ENCODE data around the gene STIL.
A peak's percentile ranks its signal among the peaks of the same experiment; 100 is the strongest.
"Not testable (repeated sequence)": the region's sequence is repeated elsewhere in the genome, so short reads cannot be mapped to it uniquely, and the experiment has no call there.

STIL gene

DNA sequence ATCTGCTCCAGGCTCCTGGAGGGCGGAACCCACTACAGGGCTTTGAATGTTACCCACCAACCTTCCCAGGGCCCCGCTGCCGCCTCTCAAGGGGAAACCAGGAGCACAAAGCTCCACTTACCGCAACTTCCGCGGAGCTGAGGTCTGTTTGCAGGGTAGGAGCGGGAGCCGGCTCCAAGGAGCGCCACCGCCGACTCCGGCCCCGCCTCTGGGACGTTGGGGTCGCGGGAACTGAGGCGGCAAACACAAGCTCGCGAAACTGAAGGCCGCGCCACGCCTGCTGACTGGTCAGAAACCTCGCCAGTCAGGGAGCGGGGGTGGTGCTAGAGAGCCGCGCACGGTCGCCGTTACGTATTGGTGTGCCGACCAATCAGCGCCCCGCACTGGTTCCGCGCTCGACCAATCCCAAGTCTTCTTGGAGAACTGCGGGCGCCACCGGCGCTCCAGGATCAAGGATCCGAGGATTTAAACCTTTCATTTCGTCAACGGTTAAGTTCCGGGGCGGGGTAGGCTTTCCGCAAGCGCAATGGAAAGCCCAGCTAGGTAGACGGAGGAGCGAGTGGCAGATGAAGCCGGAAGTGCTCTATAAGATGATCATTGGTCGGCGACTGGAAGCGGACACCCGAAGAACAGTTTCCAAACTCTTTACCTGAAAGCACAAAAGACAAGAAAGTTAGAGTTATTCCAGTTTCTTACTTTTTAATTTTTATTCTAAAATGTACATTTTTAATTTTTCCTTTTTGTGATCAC is at the start of gene STIL:
Gene STIL (minus strand): TSS at position 233 of the 750 bp plus-strand sequence. CDS start 3,828 bp downstream, outside the sequence.
- peak; percentile 99 for DNase-seq

DNA sequence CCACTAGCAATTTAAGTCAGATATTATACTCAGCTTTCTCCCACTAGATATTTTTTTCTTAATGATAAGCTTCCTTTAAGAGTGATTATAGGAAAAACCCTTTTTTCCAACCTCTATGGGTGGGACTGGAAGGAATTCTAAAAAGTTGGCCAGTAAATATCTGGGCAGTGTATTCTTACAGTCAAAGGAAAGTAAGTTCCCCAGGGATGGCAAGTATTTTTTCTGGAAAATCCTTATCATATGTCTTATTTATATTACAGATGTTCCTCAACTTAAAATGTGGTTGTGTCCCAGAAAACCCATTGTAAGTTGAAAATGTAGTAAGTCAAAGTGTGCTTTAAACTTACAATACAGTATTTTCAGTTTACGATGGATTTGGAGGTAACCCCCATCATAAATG is 48.9 kb upstream of the STIL start:
- DNase-seq, result no peak

GRCh38 chr1:47361380-47361779 is 47.4 kb upstream of the STIL start:
- no peak for DNase-seq

- no peak for DNase-seq
Observed at GRCh38 chr1:47351305-47351704, 37.4 kb upstream of the STIL start.

- DNase-seq, result no peak
Observed at GRCh38 chr1:47348246-47348645, 34.3 kb upstream of the STIL start.

GRCh38 chr1:47347735-47348134 is 33.8 kb upstream of the STIL start:
- no peak for DNase-seq

DNA sequence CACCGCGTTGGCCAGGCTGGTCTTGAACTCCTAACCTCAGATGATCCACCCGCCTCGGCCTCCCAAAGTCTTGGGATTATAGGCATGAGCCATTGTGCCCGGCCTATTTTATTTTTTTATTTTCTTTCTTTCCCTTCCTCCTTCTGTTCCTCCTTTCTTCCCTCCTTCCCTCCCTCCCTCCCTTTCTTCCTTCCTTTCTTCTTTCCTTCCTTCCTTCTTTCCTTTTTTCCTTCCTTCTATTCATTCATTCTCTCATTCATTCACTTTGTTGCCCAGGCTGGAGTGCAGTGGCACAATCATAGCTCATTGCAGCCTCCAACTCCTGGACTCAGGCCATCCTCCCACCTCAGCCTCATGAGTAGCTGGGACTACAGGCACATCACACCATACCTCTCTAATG is 33.0 kb upstream of the STIL start:
- not testable (repeated sequence) for DNase-seq

GRCh38 chr1:47340227-47340626 is 26.3 kb upstream of the STIL start:
- no peak for DNase-seq

DNA sequence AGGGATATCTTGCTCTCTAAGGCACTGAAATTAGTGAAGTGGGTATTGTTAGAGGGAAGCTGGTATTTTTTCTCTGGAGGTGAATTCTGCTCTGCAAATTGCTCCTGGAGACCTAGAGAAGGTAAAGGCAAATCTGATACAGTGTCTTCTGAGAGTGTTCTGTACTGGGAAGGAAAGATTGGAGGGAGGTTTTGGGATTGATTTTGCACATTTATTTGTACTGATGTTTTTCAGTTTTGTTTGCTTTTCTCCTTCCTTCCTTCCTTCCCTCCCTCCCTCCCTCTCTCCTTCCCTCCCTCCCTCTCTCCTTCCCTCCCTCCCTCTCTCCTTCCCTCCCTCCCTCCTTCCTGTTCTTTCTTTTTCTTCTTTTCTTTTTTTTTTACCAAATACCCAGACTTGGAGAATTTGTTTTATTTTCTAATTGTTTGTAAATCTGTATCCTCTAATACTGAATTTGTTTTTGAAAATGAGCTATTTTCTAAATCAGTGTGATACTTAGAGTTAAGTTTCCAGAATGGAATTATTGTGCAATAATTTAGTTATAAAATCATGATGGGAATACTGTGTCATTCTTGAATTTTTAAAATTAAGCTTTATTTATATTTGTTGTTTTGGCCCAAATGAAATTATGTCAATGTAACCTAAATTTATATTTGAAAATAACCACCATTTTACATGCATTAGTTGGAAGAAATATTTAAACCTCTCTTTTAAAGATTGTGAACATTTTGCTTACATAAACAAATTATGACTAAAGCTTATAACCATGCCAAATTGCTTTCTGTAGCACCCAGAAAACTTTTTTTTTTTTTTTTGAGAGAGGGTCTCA is 24.5 kb upstream of the STIL start:
- no peak for DNase-seq

- DNase-seq, result no peak
Observed at GRCh38 chr1:47337350-47337749, 23.4 kb upstream of the STIL start.

GRCh38 chr1:47334765-47335435 is 21.0 kb upstream of the STIL start:
- DNase-seq, result no peak

DNA sequence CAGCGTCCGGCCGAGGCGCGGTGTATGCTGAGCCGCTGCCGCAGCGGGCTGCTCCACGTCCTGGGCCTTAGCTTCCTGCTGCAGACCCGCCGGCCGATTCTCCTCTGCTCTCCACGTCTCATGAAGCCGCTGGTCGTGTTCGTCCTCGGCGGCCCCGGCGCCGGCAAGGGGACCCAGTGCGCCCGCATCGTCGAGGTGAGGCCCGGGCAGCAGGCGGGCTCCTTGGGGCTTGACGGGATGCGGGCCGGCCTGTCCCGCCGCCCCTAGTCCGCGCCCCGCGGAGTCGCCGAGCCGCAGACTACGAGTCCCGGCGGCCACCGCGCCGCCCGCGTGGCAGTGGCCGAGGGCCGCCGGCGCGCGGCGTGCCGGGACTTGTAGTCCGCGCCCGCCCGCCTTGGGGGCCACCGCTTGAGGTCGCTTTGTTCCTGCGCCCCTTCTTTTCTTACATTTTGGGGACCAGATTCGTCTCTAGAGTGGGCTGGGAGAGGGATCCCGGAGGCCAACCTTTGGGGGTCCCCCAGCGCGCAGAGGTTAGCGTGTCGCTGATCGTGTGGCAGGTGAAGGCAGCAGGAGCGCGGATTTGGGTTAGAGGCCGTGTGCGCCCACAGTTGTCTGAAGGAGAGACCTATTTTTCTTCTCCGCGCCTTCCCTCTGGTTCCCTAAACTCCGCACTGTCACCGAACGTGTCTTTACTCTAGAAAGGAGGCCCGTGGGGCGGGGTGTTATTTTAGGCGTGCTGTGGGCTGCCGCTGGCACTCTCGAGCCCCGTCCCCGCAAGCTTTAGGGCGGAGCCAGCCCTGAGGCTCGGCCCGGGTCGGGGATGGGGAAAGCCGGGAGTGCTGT is 20.2 kb upstream of the STIL start:
- peak; percentile 79 for DNase-seq

DNA sequence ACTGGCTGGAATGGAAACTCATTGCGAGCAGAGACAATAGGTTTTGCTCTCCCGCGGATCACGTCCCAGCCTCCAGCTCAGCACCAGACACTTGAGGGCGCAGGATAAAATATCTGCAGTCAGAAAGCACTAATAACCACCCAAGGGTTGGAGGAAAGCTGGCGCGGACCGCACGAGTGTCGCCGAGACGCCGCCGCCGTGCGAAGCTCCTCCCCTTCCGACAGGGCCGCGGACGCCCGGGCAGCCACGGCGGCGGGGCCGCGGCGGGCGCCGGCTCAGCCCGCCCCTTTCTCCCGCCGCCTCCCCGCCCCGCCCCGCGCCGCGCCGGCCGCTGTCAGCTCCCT is 19.6 kb upstream of the STIL start, which contains the start of gene CMPK1:
Gene CMPK1 (plus strand): TSS at position 213 of the 344 bp plus-strand sequence. CDS start 156 bp downstream, outside the sequence.
- DNase-seq, result peak; percentile 87

GRCh38 chr1:47332779-47333577 is 19.0 kb upstream of the STIL start:
- no peak for DNase-seq

- DNase-seq, result no peak
Observed at GRCh38 chr1:47331875-47332274, 17.9 kb upstream of the STIL start.

GRCh38 chr1:47330212-47330611 is 16.3 kb upstream of the STIL start:
- no peak for DNase-seq

- DNase-seq, result no peak
Observed at GRCh38 chr1:47328992-47329391, 15.0 kb upstream of the STIL start.

DNA sequence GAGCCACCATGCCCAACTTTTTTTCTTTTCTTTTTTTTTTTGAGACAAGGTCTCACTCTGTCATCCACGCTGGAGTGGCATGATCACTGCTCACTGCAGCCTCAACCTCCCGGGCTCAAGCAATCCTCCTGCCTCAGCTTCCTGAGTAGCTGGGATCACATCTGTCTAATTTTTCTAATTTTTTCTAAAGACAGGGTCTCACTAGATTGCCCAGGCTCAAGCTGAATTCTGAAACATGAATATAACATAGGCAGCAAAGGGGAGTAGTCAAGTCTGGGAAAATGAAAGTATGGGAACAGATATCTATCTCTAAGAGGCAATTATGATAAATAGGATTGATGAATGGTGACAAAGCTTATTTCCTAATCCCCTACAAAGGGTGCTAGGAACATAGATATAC is 12.3 kb upstream of the STIL start:
- no peak for DNase-seq

GRCh38 chr1:47325528-47325927 is 11.6 kb upstream of the STIL start:
- DNase-seq, result no peak

GRCh38 chr1:47324682-47325081 is 10.7 kb upstream of the STIL start:
- no peak for DNase-seq

DNA sequence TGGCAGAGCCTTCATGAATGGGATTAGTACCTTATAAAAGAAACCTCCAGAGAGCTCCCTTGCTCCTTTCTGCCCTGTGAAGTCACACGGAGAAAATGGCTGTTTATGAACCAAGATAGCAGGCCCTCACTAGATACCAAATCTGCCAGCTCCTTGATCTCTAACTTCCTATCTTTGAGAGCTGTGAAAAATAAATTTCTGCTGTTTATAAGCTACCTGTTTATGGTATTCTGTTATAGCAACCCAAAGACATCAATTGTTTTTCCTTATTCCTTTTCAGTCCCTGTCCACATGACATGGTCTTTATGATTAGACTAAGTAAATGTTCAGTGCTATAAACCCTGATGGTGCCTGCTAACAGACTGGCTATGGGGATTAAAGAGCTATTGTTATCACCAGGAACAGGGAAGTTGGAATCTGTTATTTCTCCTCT is 9.7 kb upstream of the STIL start:
- no peak for DNase-seq

DNA sequence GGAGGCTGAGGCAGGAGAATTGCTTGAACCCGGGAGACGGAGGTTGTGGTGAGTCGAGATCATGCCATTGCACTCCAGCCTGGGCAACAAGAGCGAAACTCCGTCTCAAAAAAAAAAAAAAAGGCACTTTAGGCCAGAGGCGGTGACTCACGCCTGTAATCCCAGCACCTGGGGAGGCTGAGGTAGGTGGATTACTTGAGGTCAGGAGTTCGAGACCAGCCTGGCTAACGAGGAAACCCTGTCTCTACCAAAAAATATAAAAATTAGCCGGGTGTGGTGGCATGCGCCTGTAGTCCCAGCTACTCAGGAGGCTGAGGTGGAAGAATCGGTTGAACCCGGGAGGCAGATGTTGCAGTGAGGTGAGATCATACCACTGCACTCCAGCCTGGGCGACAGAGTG is 6.0 kb upstream of the STIL start:
- DNase-seq, result not testable (repeated sequence)

Measured in NCI-H1105 treated with DMSO at 0.1 percent for 48 hours (cell line).